Measurements from ENCODE around the gene OSBPL10. TPM values are rescaled to one million over a fixed set of nuclear protein-coding genes. Genes with fewer than 3 reads are reported as not detected.

OSBPL10 gene
- total RNA-seq, 1 donor: 15.0 TPM

GRCh38 chr3:31977736-31978135, 3.3 kb downstream of the OSBPL10 start:
- DNase-seq (ENCODE audit: low read depth): no peak
- TF ChIP-seq CTCF (IDR thresholded peaks at IDR 0.05; ENCODE audit: insufficient read depth, low read length): no peak

GRCh38 chr3:31976302-31976701, 4.8 kb downstream of the OSBPL10 start:
- no peak for TF ChIP-seq CTCF (IDR thresholded peaks at IDR 0.05; ENCODE audit: insufficient read depth, low read length)
- DNase-seq (ENCODE audit: low read depth): no peak

More at GRCh38 chr3:31977736-31978135, 3.3 kb downstream of the OSBPL10 start:
- no peak overlapping the region for H3K4me3 ChIP-seq (ENCODE audit: low read depth, low read length)

GRCh38 chr3:31974964-31975363, 6.1 kb downstream of the OSBPL10 start:
- H3K4me3 ChIP-seq (ENCODE audit: low read depth, low read length): no peak overlapping the region
- no peak for TF ChIP-seq CTCF (IDR thresholded peaks at IDR 0.05; ENCODE audit: insufficient read depth, low read length)
- DNase-seq (ENCODE audit: low read depth): no peak

More at GRCh38 chr3:31976302-31976701, 4.8 kb downstream of the OSBPL10 start:
- H3K4me3 ChIP-seq (ENCODE audit: low read depth, low read length): no peak overlapping the region

GRCh38 chr3:31974471-31974870, 6.6 kb downstream of the OSBPL10 start:
- no peak overlapping the region for H3K4me3 ChIP-seq (ENCODE audit: low read depth, low read length)
- TF ChIP-seq CTCF (IDR thresholded peaks at IDR 0.05; ENCODE audit: insufficient read depth, low read length): no peak
- no peak for DNase-seq (ENCODE audit: low read depth)

GRCh38 chr3:31973837-31974236, 7.2 kb downstream of the OSBPL10 start:
- no peak overlapping the region for H3K4me3 ChIP-seq (ENCODE audit: low read depth, low read length)
- DNase-seq (ENCODE audit: low read depth): no peak
- TF ChIP-seq CTCF (IDR thresholded peaks at IDR 0.05; ENCODE audit: insufficient read depth, low read length): no peak

GRCh38 chr3:31973081-31973480, 8.0 kb downstream of the OSBPL10 start:
- no peak for TF ChIP-seq CTCF (IDR thresholded peaks at IDR 0.05; ENCODE audit: insufficient read depth, low read length)

GRCh38 chr3:31971607-31972006, 9.5 kb downstream of the OSBPL10 start:
- H3K4me3 ChIP-seq (ENCODE audit: low read depth, low read length): no peak overlapping the region
- no peak for TF ChIP-seq CTCF (IDR thresholded peaks at IDR 0.05; ENCODE audit: insufficient read depth, low read length)
- no peak for DNase-seq (ENCODE audit: low read depth)

More at GRCh38 chr3:31973081-31973480, 8.0 kb downstream of the OSBPL10 start:
- DNase-seq (ENCODE audit: low read depth): no peak
- H3K4me3 ChIP-seq (ENCODE audit: low read depth, low read length): no peak overlapping the region

Measured in fibroblast of the aortic adventitia (primary cell).